ENCODE data around the gene BORCS6. TPM values are rescaled to one million over a fixed set of nuclear protein-coding genes. Genes with fewer than 3 reads are reported as not detected.

The BORCS6 gene
- polyA plus RNA-seq, 3 donors: 5.4 to 14.1 (median 13.9) TPM

DNA sequence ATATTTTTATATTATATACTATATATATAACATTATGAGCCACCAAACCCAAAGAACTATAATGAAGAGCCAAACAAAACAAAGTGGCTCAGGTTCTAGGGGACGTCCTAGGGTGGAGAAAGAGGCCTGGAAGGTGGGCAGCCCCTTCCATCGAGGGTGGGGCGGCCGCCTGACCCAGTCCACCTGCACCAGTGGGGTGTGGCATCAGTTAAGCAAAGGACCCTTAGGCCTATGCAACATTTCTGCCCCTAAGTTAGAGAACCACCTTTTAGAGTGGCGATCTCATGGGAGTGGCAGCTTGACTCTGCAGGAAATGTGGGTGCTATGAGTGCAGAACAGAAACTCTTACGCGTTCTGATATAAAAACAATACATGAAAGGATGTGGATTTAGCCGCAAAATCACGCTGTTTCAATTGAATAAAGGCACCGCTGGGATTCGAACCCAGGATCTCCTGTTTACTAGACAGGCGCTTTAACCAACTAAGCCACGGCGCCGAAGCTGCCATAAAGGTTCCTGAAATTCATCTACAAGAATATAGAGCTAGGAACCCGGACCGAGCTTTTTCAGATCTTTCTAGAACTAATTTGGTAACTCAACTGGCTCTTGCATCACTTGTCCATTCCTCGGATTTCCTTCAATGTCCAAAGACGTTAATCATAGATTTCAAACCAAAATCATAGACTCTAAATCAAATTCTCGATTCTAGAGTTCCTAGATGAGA is 36.0 kb upstream of the BORCS6 start:
- Mint-ChIP-seq H3K4me3 (peak overlapping the region; percentile 80 to 86), H3K27me3 (ENCODE audit: low read depth in 3 of 3) (peaks cover 0 to 2% (median 0%) of the 10 kb centered on the region in 3 donors), H3K36me3 (peaks cover 46 to 47% of the 10 kb centered on the region in 2 donors), H3K27ac (peak overlapping the region; percentile 69 to 86 (median 81)), H3K4me1 (peaks cover 40% of the 10 kb centered on the region), H3K9me3 (peaks cover 0 to 2% (median 0%) of the 10 kb centered on the region in 7 donors)
- Histone ChIP-seq H3K27ac (ENCODE audit: low read depth in 1 of 2, low read length in 2 of 2) (peak overlapping the region; percentile 22 to 66), H3K27me3 (ENCODE audit: control insufficient read depth in 2 of 2, insufficient read depth in 2 of 2, low read length in 2 of 2) (no peaks in the 10 kb centered on the region), H2AFZ (ENCODE audit: insufficient read depth, low read depth, low read length, poor library complexity, severe bottlenecking) (peak overlapping the region; percentile 61), H3K9ac (ENCODE audit: insufficient read depth, low read length, poor library complexity, severe bottlenecking) (no peak overlapping the region), H3K4me2 (replicated peaks; ENCODE audit: extremely low read depth, low read length, poor library complexity, severe bottlenecking) (peak overlapping the region; percentile 72), H3K4me1 (ENCODE audit: control insufficient read depth in 1 of 2, insufficient read depth in 2 of 2, low read length in 2 of 2) (peaks cover 28 to 37% of the 10 kb centered on the region in 2 donors), H3K4me3 (replicated peaks in 1 of 3; ENCODE audit: low read depth in 2 of 3, low read length in 3 of 3) (peak overlapping the region in 2 of 3 experiments; percentile 50 to 75), H3K9me3 (replicated peaks in 1 of 2; ENCODE audit: control insufficient read depth in 1 of 2, insufficient read depth in 1 of 2, low read length in 2 of 2) (no peaks in the 10 kb centered on the region), H3K79me2 (ENCODE audit: insufficient read depth, low read length) (peaks cover 24% of the 10 kb centered on the region), H4K20me1 (ENCODE audit: insufficient read depth, low read length) (peaks cover 10% of the 10 kb centered on the region), H3K36me3 (replicated peaks in 1 of 2; ENCODE audit: control insufficient read depth in 1 of 2, insufficient read depth in 2 of 2, low read length in 2 of 2) (peaks cover 33 to 40% of the 10 kb centered on the region in 2 donors)
- peak in 2 of 3 donors; percentile 45 to 55 for DNase-seq
- TF ChIP-seq, protein P1, sequence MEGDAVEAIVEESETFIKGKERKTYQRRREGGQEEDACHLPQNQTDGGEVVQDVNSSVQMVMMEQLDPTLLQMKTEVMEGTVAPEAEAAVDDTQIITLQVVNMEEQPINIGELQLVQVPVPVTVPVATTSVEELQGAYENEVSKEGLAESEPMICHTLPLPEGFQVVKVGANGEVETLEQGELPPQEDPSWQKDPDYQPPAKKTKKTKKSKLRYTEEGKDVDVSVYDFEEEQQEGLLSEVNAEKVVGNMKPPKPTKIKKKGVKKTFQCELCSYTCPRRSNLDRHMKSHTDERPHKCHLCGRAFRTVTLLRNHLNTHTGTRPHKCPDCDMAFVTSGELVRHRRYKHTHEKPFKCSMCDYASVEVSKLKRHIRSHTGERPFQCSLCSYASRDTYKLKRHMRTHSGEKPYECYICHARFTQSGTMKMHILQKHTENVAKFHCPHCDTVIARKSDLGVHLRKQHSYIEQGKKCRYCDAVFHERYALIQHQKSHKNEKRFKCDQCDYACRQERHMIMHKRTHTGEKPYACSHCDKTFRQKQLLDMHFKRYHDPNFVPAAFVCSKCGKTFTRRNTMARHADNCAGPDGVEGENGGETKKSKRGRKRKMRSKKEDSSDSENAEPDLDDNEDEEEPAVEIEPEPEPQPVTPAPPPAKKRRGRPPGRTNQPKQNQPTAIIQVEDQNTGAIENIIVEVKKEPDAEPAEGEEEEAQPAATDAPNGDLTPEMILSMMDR (IDR thresholded peaks at IDR 0.05): no peak
- intact Hi-C loops (cut with micrococcal nuclease): loop anchor here in 1 of 2 donors (1.0 kb wide), 1 partner anchor 23 kb away; the partner anchor contains the start of gene PFAS
- 64% methylated on average over 11 of the region's 20 CpGs for WGBS (ENCODE audit: insufficient coverage)

DNA sequence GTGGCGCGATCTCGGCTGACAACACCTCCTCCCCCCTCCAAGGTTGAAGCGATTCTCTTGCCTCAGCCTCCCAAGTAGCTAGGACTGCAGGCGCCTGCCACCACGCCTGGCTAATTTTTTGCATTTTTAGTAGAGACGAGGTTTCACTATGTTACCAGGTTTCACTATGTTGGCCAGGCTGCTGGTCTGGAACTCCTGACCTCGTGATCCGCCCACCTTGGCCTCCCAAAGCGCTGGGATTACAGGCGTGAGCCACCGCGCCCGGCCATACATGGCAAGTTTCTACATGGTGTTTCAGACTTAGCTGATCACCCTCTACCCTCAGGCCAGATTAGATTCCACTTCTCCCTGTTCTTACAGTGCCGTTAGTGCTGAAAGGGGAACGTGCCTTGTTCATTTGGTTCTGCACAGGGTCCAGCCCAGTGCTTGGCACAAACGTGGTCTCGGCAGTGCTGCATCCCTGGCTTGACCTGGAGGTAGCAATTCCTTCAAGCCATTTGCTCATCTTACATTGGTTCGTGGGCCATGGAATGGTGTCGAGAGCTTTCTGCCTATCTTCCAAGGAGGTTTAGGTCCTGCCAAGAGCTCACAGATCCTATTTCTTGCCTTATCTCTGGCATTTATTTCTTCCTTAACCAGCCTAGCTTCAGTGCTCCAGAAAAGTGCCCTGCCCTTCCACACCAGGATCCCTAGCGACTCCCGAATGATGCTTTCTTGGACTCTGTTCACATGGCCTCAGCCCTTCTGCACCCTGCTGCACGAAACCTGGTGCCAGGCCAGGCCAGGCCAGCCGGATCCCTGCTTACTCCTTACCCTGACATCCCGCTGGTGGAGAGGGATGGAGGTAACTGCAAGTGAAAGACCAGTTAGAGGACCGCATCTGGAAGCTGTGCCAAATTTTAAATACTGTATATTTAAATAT is 35.2 kb upstream of the BORCS6 start:
- intact Hi-C loops (cut with micrococcal nuclease): loop anchor here in 1 of 2 donors (5.0 kb wide), 2 partner anchors 88 to 108 kb away; partner anchors contain the start of gene ALOXE3
- H3K27ac Mint-ChIP-seq: peak overlapping the region in 3 of 7 donors; percentile 10 to 57 (median 22)
- peaks cover 13% of the 10 kb centered on the region for H4K20me1 ChIP-seq (ENCODE audit: insufficient read depth, low read length)
- peaks cover 0 to 2% (median 0%) of the 10 kb centered on the region in 7 donors for H3K9me3 Mint-ChIP-seq
- no peaks in the 10 kb centered on the region for H3K9me3 ChIP-seq (replicated peaks in 1 of 2; ENCODE audit: control insufficient read depth in 1 of 2, insufficient read depth in 1 of 2, low read length in 2 of 2)
- no peak overlapping the region for H3K4me3 ChIP-seq (replicated peaks in 1 of 3; ENCODE audit: low read depth in 2 of 3, low read length in 3 of 3)
- peaks cover 35 to 45% of the 10 kb centered on the region in 2 donors for H3K4me1 ChIP-seq (ENCODE audit: control insufficient read depth in 1 of 2, insufficient read depth in 2 of 2, low read length in 2 of 2)
- no peak for DNase-seq
- no peaks in the 10 kb centered on the region for H3K27me3 ChIP-seq (ENCODE audit: control insufficient read depth in 2 of 2, insufficient read depth in 2 of 2, low read length in 2 of 2)
- peaks cover 29% of the 10 kb centered on the region for H3K79me2 ChIP-seq (ENCODE audit: insufficient read depth, low read length)
- TF ChIP-seq, protein P1 (IDR thresholded peaks at IDR 0.05): no peak
- peaks cover 44% of the 10 kb centered on the region for H3K4me1 Mint-ChIP-seq
- H3K9ac ChIP-seq (ENCODE audit: insufficient read depth, low read length, poor library complexity, severe bottlenecking): no peak overlapping the region
- WGBS (ENCODE audit: insufficient coverage): 95% methylated on average over 24 of the region's 26 CpGs
- H3K27ac ChIP-seq (ENCODE audit: low read depth in 1 of 2, low read length in 2 of 2): no peak overlapping the region
- H3K27me3 Mint-ChIP-seq (ENCODE audit: low read depth in 3 of 3): peaks cover 0 to 5% (median 0%) of the 10 kb centered on the region in 3 donors
- no peak overlapping the region for H2AFZ ChIP-seq (ENCODE audit: insufficient read depth, low read depth, low read length, poor library complexity, severe bottlenecking)
- H3K4me3 Mint-ChIP-seq: no peak overlapping the region
- peaks cover 39 to 42% of the 10 kb centered on the region in 2 donors for H3K36me3 Mint-ChIP-seq
- H3K36me3 ChIP-seq (replicated peaks in 1 of 2; ENCODE audit: control insufficient read depth in 1 of 2, insufficient read depth in 2 of 2, low read length in 2 of 2): peaks cover 27 to 34% of the 10 kb centered on the region in 2 donors
- no peak overlapping the region for H3K4me2 ChIP-seq (replicated peaks; ENCODE audit: extremely low read depth, low read length, poor library complexity, severe bottlenecking)
